ENCODE measurements around the gene ATRN.
"Not testable (repeated sequence)": the region's sequence is repeated elsewhere in the genome, so short reads cannot be mapped to it uniquely, and the experiment has no call there.

ATRN gene

GRCh38 chr20:3521852-3522740 is 51.3 kb downstream of the ATRN start:
- DNase-seq = no peak

DNA sequence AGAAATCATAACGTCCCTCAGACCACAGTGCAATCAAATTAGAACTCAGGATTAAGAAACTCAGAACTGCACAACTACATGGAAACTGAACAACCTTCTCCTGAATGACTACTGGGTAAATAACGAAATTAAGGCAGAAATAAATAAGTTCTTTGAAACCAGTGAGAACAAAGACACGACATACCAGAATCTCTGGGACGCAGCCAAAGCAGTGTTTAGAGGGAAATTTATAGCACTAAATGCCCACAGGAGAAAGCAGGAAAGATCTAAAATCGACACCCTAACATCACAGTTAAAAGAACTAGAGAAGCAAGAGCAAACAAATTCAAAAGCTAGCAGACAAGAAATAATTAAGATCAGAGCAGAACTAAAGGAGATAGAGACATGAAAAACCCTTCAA is 53.9 kb downstream of the ATRN start:
- DNase-seq = not testable (repeated sequence)

- no peak for DNase-seq
Measured at GRCh38 chr20:3532089-3532615, 61.3 kb downstream of the ATRN start.

DNA sequence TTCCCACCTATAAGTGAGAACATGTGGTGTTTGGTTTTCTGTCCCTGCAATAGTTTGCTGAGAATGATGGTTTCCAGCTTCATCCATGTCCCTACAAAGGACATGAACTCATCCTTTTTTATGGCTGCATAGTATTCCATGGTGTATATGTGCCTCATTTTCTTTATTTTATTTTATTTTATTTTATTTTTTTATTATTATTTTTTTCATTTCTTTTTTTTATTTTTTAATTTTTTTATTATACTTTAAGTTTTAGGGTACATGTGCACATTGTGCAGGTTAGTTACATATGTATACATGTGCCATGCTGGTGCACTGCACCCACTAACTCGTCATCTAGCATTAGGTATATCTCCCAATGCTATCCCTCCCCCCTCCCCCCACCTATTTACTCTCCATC is 66.9 kb downstream of the ATRN start:
- DNase-seq = not testable (repeated sequence)

GRCh38 chr20:3539311-3540107 is 68.7 kb downstream of the ATRN start:
- no peak for DNase-seq

DNA sequence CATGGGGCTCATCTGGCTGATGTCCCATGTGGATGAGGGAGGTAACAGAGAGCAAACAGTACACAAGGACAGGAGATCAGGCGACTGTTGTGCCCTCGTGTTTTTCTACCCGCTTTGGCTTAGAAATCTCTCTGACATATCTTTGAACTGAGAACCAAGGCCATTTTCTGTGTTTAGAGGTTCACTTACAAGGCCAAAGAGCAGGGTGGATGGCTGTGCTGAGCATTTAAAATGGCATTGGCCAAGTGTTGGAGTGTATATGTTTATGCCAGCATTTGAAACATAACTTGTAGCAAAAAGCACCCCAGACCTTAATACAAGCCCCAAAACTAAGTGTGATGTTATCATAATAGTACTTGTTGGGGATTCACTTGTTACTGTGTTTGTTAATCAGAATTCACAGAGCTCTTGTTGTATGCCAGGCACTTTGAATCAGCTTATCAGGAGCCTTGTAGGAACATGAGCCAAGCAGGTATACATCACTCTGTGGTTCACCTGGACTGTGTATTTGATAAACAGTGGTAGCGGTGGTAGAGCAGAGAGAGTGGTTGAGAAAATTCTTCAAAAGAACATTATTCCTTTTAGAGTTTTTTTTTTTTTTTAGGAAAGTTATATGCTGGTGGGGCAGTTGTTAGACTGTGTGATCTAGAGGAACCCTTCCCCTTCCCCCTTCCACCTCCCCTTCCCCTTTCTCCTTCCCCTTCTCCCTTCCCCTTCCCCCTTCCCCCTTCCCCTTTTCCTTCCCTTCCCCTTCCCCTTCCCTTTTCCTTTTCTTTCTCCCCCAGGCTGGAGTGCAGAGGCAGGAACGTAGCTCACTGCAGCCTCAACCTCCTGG is 71.3 kb downstream of the ATRN start:
- DNase-seq = no peak

- DNase-seq = no peak
Measured at GRCh38 chr20:3543901-3544507, 73.2 kb downstream of the ATRN start.

GRCh38 chr20:3545401-3545925 is 74.6 kb downstream of the ATRN start:
- no peak for DNase-seq

DNA sequence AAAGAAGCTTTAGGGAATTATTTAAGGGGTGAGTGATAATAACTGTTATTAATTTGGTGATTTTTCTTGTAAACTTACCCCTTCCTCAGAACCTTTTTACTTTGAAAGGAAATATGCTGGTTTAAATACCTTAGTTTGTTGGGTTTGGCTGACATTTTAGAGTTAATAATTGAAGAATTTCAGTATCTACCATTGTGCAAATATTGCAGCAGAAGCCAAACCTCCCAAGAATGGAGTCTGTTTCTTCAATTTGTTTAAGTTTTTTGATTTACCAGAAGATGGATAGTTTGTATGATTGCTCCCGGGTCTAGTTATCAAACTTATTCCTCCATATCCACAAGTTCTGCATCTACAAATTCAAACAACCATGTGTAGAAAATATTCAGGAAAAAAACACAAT is 77.1 kb downstream of the ATRN start:
- no peak for DNase-seq

DNA sequence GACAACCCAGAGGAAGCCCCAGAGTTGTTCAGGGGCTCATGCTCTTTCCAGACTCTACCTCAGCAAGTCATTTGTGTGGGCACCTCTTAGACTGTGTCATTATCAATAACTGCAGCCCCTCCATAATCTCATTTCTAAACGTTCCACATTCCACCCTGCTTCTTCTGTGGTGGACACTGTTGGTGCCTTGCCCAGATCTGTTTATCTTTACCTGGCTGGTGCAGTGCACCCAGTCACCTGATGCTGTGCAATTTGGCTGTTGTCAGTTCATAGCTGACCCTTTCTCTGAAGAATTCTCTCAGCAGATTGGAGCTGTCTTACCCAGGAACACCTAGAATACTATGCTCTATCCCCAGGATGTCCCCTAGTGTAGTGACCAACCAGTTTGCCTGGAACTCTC is 80.0 kb downstream of the ATRN start:
- DNase-seq = no peak

DNA sequence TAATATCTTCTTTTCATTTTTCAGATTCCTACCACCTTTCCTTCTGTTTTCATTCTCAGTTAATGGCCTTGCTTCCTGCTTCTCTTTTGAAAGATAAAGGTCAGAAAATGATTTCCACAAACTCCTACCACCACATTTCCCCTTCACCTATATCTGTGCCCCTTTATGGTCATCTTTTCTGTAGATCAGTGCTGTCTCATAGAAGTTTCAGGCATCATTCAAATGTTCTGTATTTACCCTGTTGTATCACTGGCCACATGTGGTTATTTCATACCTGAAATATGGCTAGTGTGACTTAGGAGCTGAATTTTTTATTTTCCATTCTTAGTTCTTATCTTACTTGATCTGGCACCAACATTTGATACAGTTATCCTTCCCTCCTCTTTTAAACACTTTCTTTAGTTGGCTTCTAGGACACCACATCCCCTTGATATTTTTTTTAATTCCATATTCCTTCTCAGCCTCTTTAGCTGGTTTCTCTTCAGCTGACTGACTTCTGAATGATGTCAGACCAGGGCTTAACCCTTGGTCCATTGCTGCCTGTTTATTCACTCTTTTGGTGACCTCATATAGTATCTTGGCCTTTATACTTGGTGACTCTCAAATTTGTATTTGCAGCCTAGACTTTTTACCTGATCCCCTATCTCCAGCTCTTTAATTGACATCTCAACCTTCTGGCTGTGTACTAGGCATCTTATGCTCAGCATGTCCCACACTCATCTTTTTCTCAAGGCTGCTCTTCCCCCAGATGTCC is 81.0 kb downstream of the ATRN start:
- no peak for DNase-seq

DNA sequence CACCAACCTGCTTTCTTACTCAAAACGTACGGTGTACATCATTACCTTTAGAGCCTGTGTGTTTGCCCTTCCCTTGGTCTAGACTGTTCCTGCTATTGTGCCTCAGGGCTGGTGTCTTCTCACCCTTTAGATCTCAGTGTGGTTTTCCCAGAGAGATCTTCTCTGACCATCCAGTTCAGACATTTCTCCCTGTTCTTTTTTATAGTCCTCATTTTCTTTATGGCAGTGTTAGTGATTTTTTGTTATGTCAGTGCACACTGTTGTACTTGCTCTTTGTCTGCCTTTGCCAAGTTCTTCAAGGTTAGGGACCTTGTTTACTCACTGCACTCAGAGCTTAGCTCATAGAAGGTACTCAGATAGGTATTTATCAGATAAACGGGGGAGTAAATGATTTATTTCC is 82.8 kb downstream of the ATRN start:
- no peak for DNase-seq

DNA sequence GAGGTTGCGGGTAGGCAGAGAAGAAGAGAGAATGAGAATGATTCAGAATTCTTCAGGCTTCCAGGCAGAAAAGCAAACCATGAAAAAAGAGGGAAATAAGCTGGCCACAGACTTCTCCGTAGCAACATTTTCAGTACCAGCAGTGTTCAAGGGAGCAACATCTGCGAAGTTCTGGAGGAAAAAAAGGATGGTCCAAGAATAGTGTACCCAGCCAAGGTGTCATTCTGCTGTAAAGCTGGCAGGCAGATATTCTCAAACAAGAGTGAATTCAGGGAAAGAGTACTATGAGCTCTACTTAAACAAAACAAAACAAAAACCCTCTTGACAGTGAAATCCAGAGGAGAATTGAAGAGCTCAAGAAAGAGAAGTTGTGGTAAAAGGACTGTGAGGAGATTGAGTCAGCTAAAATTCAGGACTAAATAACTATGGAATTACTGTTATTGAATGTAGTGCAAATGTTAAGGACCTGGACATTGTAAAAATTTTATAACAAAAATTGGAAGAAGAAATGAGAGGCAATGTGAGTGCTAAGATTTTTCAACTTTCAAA is 86.5 kb downstream of the ATRN start:
- no peak for DNase-seq

GRCh38 chr20:3559231-3559630 is 88.4 kb downstream of the ATRN start:
- no peak for DNase-seq

- no peak for DNase-seq
Measured at GRCh38 chr20:3559637-3560036, 88.8 kb downstream of the ATRN start.

- DNase-seq = no peak
Measured at GRCh38 chr20:3560162-3560561, 89.3 kb downstream of the ATRN start.

- no peak for DNase-seq
Measured at GRCh38 chr20:3560578-3560977, 89.8 kb downstream of the ATRN start.

DNA sequence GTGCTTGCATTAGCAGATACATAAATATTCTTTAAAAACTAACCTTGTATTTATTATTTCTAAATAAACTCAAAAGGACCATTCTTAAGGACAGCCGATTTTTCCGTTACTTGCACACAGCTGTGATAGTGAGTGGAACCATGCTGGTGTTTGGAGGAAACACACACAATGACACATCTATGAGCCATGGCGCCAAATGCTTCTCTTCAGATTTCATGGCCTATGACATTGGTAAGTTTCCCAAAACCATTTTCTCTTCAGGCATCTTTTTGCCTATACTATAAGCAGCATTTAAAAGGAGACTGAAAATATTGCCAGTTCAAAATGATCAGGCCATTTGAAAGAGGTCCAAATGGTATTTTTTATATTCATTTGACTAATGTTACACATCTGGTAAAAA is 92.3 kb downstream of the ATRN start:
- no peak for DNase-seq

GRCh38 chr20:3563548-3564177 is 92.8 kb downstream of the ATRN start:
- DNase-seq = peak; percentile 63

GRCh38 chr20:3565851-3566250 is 95.0 kb downstream of the ATRN start:
- no peak for DNase-seq

- DNase-seq = no peak
Measured at GRCh38 chr20:3572151-3572550, 101.3 kb downstream of the ATRN start.

Measured in NCI-H2227 treated with DMSO at 0.1 percent for 48 hours (cell line).